ENCODE results near the gene SLC37A3.

The SLC37A3 gene

GRCh38 chr7:140398821-140399220 is 491 bp upstream of the SLC37A3 start:
- no peak for DNase-seq

- no peak for DNase-seq
These were observed 4.5 kb downstream of the SLC37A3 start for GRCh38 chr7:140393756-140394306.

DNA sequence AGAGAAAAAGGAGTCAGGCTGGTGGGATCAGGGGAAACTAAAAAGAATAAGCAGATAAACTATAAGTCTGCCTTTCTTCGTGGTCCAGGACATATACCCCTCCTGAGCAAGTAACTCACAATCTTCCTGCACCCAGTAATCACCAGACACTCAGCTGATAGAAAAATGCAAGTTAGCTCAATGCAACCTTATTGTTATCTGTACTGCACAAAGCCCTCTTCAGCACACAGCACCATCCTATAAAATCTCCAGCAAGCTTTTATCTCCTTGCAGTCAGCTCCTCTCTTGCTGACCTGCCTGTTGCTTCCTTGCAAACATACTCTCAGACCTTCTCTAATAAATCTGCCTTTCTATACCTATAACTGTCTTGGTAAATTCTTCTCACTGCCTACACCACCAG is 6.7 kb downstream of the SLC37A3 start:
- DNase-seq: no peak

- DNase-seq: no peak
These were observed 7.7 kb downstream of the SLC37A3 start for GRCh38 chr7:140390466-140391190.

GRCh38 chr7:140390034-140390433 is 8.3 kb downstream of the SLC37A3 start:
- DNase-seq: no peak

DNA sequence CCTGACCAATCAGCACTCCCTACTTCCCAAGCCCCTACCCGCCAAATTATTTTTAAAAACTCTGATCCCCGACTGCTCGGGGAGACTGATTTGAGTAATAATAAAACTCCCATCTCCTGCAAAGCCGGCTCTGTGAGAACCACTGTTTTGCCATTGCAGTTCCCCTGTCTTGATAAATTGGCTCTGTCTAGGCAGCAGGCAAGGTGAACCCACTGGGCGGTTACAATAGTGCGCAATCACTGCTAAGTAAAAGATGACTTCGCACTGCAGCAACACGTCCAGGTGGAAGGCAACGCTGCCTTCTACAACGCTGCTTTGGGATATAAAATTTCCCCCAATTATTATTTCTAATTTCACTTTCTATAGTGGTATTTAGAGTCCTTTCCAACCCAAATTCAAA is 8.9 kb downstream of the SLC37A3 start:
- no peak for DNase-seq

GRCh38 chr7:140384894-140385545 is 13.3 kb downstream of the SLC37A3 start:
- no peak for DNase-seq

- no peak for DNase-seq
These were observed 14.2 kb downstream of the SLC37A3 start for GRCh38 chr7:140383954-140384713.

DNA sequence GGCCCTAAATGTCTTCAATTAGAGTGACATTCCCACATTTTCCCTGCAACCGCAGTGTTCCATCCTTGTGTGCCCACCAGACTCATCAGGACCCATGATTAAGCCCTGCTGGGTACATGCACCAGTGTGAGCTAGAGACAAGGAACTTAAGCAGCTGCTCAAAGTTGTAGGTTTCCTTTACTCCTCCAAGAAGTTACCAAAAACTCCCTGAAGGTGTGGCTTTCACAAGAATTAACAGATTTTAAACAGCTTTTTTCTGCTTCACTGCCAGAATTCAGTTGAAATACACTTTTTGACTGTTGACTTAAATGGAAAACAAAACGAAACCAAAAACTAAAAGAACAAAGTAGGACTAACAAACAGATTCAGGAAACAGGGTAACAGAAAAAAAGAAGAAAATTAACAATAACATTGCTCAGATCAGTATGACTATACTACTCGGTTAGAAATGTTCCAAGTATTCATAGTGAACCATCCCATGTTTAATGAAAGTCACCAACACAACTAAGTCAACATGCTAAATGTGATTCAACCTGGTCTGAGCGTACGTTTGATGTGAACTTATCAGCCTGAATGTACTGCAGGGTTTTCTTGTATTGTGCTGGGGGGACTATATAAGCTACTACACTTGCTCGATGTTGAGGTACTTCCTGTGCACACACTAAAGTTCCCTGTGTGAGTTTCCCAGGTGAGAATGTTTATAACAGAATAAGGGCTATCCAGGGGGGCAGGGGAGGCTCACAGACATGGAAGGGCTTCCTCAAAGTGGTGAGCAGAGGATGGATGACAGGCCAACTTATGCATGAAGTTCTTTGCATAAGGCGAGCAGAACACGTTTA is 22.2 kb downstream of the SLC37A3 start:
- no peak for DNase-seq

GRCh38 chr7:140375323-140375722 is 23.0 kb downstream of the SLC37A3 start:
- no peak for DNase-seq

DNA sequence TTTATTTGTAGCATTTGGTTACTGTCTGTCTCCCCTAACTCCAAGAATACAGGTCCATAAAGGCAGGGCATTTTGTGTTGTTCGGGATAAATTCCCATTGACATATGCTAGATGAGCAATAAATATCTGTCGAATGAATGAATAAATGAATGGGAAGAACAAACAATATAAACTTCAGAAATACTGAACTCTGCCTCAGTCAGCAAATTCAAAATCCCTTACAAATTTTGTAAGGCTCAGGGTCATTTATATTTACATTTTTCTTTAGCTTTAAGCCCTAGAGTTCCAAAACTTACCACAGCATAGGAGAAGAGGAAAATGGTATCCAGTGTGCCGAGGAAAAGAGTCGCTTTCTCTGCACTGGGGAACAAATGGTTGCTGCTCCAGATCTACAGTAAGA is 29.0 kb downstream of the SLC37A3 start:
- no peak for DNase-seq

DNA sequence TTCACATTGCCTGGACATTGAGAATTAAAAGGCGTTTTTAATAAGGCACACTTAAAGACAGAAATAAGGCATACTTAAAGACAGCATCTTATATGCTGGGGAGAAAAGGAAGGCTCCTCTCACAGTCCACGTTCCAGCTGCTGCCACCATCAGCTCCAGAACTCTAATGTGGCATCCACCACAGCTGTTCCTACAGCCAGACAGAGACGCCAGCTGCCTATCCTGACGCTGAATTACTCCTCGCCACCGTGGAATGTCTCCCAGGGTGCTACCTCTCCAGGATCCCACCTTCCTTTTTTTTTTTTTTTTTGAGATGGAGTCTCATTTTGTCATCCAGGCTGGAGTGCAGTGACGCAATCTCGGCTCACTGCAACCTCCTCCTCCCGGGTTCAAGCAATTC is 30.8 kb downstream of the SLC37A3 start:
- DNase-seq: no peak

GRCh38 chr7:140364819-140365218 is 33.5 kb downstream of the SLC37A3 start:
- no peak for DNase-seq

DNA sequence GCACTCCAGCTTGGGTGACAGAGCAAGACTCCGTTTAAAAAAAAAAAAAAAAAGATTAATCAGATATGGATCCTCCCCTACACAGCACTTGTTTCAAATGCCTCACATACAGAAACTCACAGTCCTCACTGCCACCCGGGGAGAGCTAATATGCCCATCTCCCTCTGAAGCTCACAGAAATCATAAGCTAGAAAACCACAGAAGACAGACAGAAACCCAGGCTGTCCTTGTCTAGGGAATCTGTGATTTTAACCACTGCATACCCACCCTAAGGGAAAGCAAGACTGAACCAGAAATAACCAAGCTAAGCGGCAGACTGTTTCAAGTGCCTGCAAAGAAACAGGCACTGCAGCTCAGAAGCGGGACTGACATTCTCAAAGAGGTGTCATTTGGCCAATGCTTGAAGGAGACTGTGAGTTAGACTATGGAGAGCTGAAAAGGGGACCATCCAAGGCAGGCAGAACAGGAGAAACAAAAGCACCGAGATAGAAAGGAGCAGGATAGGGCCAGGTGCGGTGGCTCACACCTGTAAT is 37.6 kb downstream of the SLC37A3 start:
- no peak for DNase-seq

DNA sequence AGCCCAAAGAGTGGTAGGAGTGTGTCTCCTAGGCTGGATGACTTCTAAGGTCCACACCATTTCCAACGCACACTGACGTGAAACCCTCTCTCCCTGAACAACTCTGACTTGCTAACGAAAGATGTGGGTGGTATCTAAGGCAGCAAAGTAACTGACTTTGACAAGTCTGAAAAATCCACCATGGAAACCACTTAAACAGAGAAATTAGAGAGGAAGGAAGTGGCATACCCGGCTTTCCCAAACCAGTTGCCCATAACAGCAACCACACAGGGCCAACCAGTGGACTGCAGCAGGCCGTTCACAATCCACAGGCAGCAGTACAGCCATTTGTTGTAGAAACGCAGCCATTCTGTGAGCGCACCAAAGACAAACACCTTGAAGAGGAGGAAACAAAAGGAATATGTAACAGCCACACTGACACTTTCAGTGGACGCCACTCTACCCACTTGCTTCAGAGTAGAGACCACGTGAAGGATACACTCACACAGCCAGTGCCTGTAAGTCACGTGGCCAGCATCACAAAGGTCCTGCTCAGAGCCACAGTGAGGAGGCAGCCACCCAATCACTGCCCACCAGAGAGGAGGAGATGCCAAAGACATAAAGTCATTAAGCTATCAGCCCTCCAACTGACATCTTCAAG is 39.8 kb downstream of the SLC37A3 start:
- DNase-seq: no peak

DNA sequence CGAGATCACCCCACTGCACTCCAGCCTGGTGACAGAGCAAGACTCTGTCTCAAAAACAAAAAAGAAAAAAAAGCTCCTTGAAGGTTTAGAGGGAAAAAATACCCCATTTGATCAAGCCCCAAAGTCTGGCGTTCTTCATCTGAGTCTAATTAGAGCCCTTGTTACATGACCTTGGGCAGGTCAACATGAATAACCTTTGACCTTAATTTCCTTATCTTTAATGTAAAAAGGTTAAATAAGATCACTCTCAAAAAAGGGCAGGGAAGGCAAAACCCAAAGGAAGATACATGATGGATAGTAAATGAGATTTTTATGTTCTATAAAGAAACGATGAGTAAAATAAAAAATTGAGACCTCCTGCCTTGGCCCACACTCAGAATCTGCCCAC is 40.3 kb downstream of the SLC37A3 start:
- no peak for DNase-seq

DNA sequence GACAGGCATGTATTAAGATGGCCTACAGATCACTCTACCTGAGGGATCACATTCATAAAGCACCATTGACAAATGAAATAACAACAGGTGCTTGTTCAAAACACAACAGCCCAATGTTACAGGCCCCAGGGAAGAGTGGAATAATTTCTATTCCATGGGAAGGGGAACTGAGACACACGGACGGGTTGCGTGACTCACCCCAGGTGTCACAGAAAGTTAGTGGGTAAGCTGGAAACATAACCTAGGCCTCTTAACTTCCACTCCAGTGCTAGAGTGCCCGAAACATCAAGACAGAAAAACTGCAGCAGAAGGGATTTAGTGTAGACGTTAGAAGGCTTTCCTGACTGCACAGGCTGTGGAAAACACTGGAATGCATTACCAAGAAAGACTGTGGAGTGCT is 48.3 kb downstream of the SLC37A3 start:
- DNase-seq: no peak

GRCh38 chr7:140349144-140349771 is 49.1 kb downstream of the SLC37A3 start:
- peak; percentile 63 for DNase-seq

DNA sequence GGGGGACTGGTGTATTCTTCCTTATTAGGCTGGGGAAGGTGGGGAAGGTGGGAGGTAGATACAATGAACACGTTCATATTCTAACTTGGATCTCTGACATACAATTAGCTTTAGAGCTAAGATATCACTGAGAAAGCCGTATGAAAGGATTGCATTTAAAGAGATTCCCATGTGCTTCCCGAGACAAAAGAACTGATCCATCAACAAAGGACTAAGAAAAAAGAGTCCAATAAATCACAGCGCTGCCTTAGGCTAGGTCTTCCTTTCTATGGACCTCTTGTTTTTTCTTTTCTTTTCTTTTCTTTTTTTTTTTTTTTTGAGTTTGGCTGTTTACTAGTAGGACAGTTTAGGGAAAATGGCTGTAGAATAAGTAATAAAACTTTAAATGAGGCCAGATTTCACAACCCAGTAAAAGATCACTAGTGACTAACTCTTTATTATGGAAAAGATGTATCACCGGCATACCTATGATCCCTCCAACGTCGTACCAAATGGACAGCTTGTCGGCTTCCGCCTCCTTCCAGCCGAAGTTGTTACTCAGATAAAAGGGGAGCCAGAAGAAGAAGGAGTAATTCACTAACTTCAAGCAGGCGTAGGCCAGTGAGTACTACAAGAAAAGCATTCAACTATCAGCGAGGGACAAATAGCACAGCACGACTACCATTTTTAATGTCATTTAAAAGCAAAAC is 50.0 kb downstream of the SLC37A3 start:
- DNase-seq: no peak

- no peak for DNase-seq
These were observed 51.1 kb downstream of the SLC37A3 start for GRCh38 chr7:140347218-140347617.

- DNase-seq: no peak
These were observed 52.9 kb downstream of the SLC37A3 start for GRCh38 chr7:140345426-140345825.
